Immature natural killer cell (primary cell): ENCODE results near the gene IFNA17. TPM values are rescaled to one million over a fixed set of nuclear protein-coding genes. Genes with fewer than 3 reads are reported as not detected.
"Not testable (repeated sequence)": the region's sequence is repeated elsewhere in the genome, so short reads cannot be mapped to it uniquely, and the experiment has no call there.

ENCODE experiments used
- DNase-seq, 3 donors: peaks; one replicate each; pipeline ENCODE4 v3.0.0; 2022; ENCODE audit warnings: mixed read lengths in 1 of 3
- H3K27ac Mint-ChIP-seq, 6 donors: one replicate each; pipeline ENCODE4 v1.8.0; 2020; ENCODE audit warnings: mixed read lengths in 6 of 6, mild to moderate bottlenecking in 5 of 6, inconsistent platforms in 4 of 6, moderate library complexity in 3 of 6
- H3K27me3 Mint-ChIP-seq, 3 donors: one replicate each; pipeline ENCODE4 v1.8.0; 2020 to 2021; ENCODE audit warnings: low read depth in 3 of 3, mild to moderate bottlenecking in 3 of 3, mixed read lengths in 3 of 3, moderate library complexity in 3 of 3, inconsistent platforms in 1 of 3
- H3K36me3 Mint-ChIP-seq, 3 donors: one replicate each; pipeline ENCODE4 v1.8.0; 2020; ENCODE audit warnings: mixed read lengths in 3 of 3, inconsistent platforms in 2 of 3, mild to moderate bottlenecking in 2 of 3
- H3K4me1 Mint-ChIP-seq, 2 donors: one replicate each; pipeline ENCODE4 v1.8.0; 2020; ENCODE audit warnings: inconsistent platforms in 2 of 2, mild to moderate bottlenecking in 2 of 2, mixed read lengths in 2 of 2, moderate library complexity in 1 of 2
- H3K4me3 Mint-ChIP-seq, 5 donors: one replicate each; pipeline ENCODE4 v1.8.0; 2020; ENCODE audit warnings: mild to moderate bottlenecking in 5 of 5, mixed read lengths in 5 of 5, inconsistent platforms in 3 of 5, moderate library complexity in 3 of 5
- H3K9me3 Mint-ChIP-seq, 6 donors: one replicate each; pipeline ENCODE4 v1.8.0; 2020; ENCODE audit warnings: mild to moderate bottlenecking in 6 of 6, mixed read lengths in 6 of 6, inconsistent platforms in 4 of 6, moderate library complexity in 3 of 6
- polyA plus RNA-seq, 3 donors: library from polyadenylated mRNA; unstranded; fragments of 300-500 nt; fragmentation: Illumina TruSeq; gene quantifications; one replicate each; pipeline ENCODE4 v1.2.3, GENCODE V29; 2021

Gene IFNA17
- not detected for polyA plus RNA-seq

- Mint-ChIP-seq H3K4me3 (no peak within 1 kb of the TSS), H3K27me3 (peaks cover 2 to 5% (median 2%) of the 10 kb centered on the region in 3 donors), H3K4me1 (no peaks in the 10 kb centered on the region), H3K9me3 (no peaks in the 10 kb centered on the region), H3K27ac (no peak within 1 kb of the TSS), H3K36me3 (no peaks in the 10 kb centered on the region)
- no peak for DNase-seq
Measured at GRCh38 chr9:21228122-21228521, at the start of gene IFNA17. IFNA17 (minus strand) TSS chr9:21228222; CDS start chr9:21228173, 49 bp downstream.

GRCh38 chr9:21268347-21268657, 40.3 kb upstream of the IFNA17 start:
- Mint-ChIP-seq H3K4me3 (no peak overlapping the region), H3K27ac (no peak overlapping the region), H3K27me3 (peaks cover 5 to 17% (median 6%) of the 10 kb centered on the region in 3 donors), H3K4me1 (no peaks in the 10 kb centered on the region), H3K9me3 (peaks cover 0 to 3% (median under 1%) of the 10 kb centered on the region in 6 donors), H3K36me3 (no peaks in the 10 kb centered on the region)
- no peak for DNase-seq

- Mint-ChIP-seq H3K27me3 (peaks cover 5 to 11% (median 5%) of the 10 kb centered on the region in 3 donors), H3K4me3 (no peak overlapping the region), H3K9me3 (peaks cover 0 to 3% (median under 1%) of the 10 kb centered on the region in 6 donors), H3K27ac (no peak overlapping the region), H3K4me1 (no peaks in the 10 kb centered on the region), H3K36me3 (no peaks in the 10 kb centered on the region)
- no peak for DNase-seq
Measured at GRCh38 chr9:21267485-21268346, 39.7 kb upstream of the IFNA17 start.

- H3K27ac Mint-ChIP-seq = no peak overlapping the region
- no peaks in the 10 kb centered on the region for H3K4me1 Mint-ChIP-seq
- peaks cover 3 to 6% (median 5%) of the 10 kb centered on the region in 3 donors for H3K27me3 Mint-ChIP-seq
- H3K36me3 Mint-ChIP-seq = no peaks in the 10 kb centered on the region
- no peak overlapping the region for H3K4me3 Mint-ChIP-seq
- H3K9me3 Mint-ChIP-seq = peaks cover 0 to 3% (median 0%) of the 10 kb centered on the region in 6 donors
- DNase-seq = no peak
Measured at GRCh38 chr9:21266733-21267484, 38.9 kb upstream of the IFNA17 start.

GRCh38 chr9:21265421-21266189, 37.6 kb upstream of the IFNA17 start:
- DNase-seq = no peak
- Mint-ChIP-seq H3K9me3 (no peaks in the 10 kb centered on the region), H3K4me3 (no peak overlapping the region), H3K36me3 (no peaks in the 10 kb centered on the region), H3K4me1 (no peaks in the 10 kb centered on the region), H3K27ac (no peak overlapping the region), H3K27me3 (peaks cover 3 to 6% (median 5%) of the 10 kb centered on the region in 3 donors)

- Mint-ChIP-seq H3K36me3 (no peaks in the 10 kb centered on the region), H3K27me3 (peaks cover 0 to 12% (median 3%) of the 10 kb centered on the region in 3 donors), H3K9me3 (no peaks in the 10 kb centered on the region), H3K27ac (peak overlapping the region; percentile 5 to 86 (median 44)), H3K4me3 (peak overlapping the region; percentile 47 to 74 (median 54)), H3K4me1 (peaks cover 23 to 35% of the 10 kb centered on the region in 2 donors)
- DNase-seq = peak; percentile 27 to 55 (median 44)
Measured at GRCh38 chr9:21255538-21256212, 27.7 kb upstream of the IFNA17 start.

- Mint-ChIP-seq H3K27me3 (peaks cover 0 to 11% (median 3%) of the 10 kb centered on the region in 3 donors), H3K36me3 (no peaks in the 10 kb centered on the region), H3K27ac (peak overlapping the region in 2 of 6 donors; percentile 53 to 55), H3K4me1 (peaks cover 23 to 35% of the 10 kb centered on the region in 2 donors), H3K4me3 (peak overlapping the region in 2 of 5 donors; percentile 15 to 56), H3K9me3 (no peaks in the 10 kb centered on the region)
- DNase-seq = peak; percentile 20 to 30 (median 24)
Measured at GRCh38 chr9:21252721-21253547, 24.9 kb upstream of the IFNA17 start.

- Mint-ChIP-seq H3K36me3 (no peaks in the 10 kb centered on the region), H3K9me3 (no peaks in the 10 kb centered on the region), H3K27ac (no peak overlapping the region), H3K27me3 (peaks cover 0 to 11% (median 0%) of the 10 kb centered on the region in 3 donors), H3K4me3 (no peak overlapping the region), H3K4me1 (peaks cover 23 to 33% of the 10 kb centered on the region in 2 donors)
- DNase-seq = no peak
Measured at GRCh38 chr9:21251638-21252037, 23.6 kb upstream of the IFNA17 start.

GRCh38 chr9:21251190-21251589, 23.2 kb upstream of the IFNA17 start:
- H3K4me1 Mint-ChIP-seq = peaks cover 20 to 28% of the 10 kb centered on the region in 2 donors
- no peaks in the 10 kb centered on the region for H3K36me3 Mint-ChIP-seq
- no peak overlapping the region for H3K27ac Mint-ChIP-seq
- peaks cover 0 to 11% (median 0%) of the 10 kb centered on the region in 3 donors for H3K27me3 Mint-ChIP-seq
- no peak overlapping the region for H3K4me3 Mint-ChIP-seq
- DNase-seq = no peak
- no peaks in the 10 kb centered on the region for H3K9me3 Mint-ChIP-seq

GRCh38 chr9:21244836-21245235, 16.8 kb upstream of the IFNA17 start:
- H3K4me3 Mint-ChIP-seq = no peak overlapping the region
- H3K27ac Mint-ChIP-seq = no peak overlapping the region
- no peaks in the 10 kb centered on the region for H3K36me3 Mint-ChIP-seq
- H3K4me1 Mint-ChIP-seq = peaks cover 0 to 2% of the 10 kb centered on the region in 2 donors
- H3K27me3 Mint-ChIP-seq = peaks cover 0 to 17% (median 2%) of the 10 kb centered on the region in 3 donors
- no peak for DNase-seq
- H3K9me3 Mint-ChIP-seq = no peaks in the 10 kb centered on the region

- no peak within 1 kb of the TSS for H3K27ac Mint-ChIP-seq
- H3K9me3 Mint-ChIP-seq = no peaks in the 10 kb centered on the region
- peaks cover 6 to 13% of the 10 kb centered on the region in 2 donors for H3K4me1 Mint-ChIP-seq
- DNase-seq = no peak
- no peaks in the 10 kb centered on the region for H3K36me3 Mint-ChIP-seq
- peaks cover 0 to 16% (median 3%) of the 10 kb centered on the region in 3 donors for H3K27me3 Mint-ChIP-seq
- H3K4me3 Mint-ChIP-seq = no peak within 1 kb of the TSS
Measured at GRCh38 chr9:21239911-21240310, 11.9 kb upstream of the IFNA17 start, which contains the start of gene IFNA14. IFNA14 (minus strand) TSS chr9:21240005; CDS start chr9:21239935, 70 bp downstream.

GRCh38 chr9:21236360-21236714, 8.3 kb upstream of the IFNA17 start:
- H3K36me3 Mint-ChIP-seq, H3K4me3 Mint-ChIP-seq, H3K9me3 Mint-ChIP-seq, H3K27ac Mint-ChIP-seq, DNase-seq: not testable (repeated sequence)
- H3K4me1 Mint-ChIP-seq = peaks cover 4 to 13% of the 10 kb centered on the region in 2 donors
- H3K27me3 Mint-ChIP-seq = peaks cover 1 to 12% (median 4%) of the 10 kb centered on the region in 3 donors
